ENCODE measurements around the gene SLC6A6.

SLC6A6 gene

DNA sequence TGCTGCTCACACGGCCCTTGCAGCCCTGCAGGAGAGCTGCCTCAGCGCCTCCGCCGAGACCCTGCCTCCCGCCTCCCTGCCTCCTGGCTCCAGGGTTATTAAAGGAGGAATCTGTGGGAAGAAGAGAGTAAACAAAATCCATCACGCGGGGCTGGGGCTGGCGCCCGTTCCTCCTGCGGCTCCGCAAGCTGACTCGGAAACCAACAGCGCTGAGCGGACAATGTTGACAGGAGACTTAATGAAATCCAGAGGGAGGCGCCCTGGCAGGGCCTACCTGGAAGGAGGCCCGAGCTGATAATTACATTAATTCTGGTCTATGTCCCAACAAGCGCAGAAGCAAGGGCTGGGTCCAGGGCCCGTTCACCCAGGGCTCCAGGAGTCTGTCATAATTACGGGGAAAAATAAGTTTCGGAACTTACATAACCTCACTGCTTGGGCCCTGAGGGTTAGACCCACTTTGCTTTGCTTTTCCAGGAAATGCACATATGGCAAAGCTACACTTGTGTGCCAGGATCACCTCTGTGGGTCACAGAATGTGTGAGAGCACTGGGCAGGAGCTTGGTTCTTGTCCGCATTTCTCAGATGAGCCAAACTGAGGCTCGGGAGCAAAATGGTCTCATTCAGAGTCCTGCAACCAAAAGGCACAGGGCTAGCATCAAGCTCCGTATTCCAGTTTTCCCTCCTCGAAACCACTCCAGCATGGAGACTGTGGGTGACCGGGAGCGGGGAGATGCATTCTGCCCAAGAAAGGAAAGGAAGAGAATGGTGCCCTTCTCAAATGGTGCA is 43.8 kb upstream of the SLC6A6 start:
- Histone ChIP-seq H3K36me3 (ENCODE audit: insufficient read depth, low read length) (no peaks in the 10 kb centered on the region), H2AFZ (ENCODE audit: low read depth, low read length) (no peak overlapping the region), H3K9ac (ENCODE audit: low read depth, low read length) (no peak overlapping the region), H3K4me1 (ENCODE audit: insufficient read depth, low read length) (no peaks in the 10 kb centered on the region), H4K20me1 (ENCODE audit: insufficient read depth, low read length) (no peaks in the 10 kb centered on the region), H3K27me3 (ENCODE audit: insufficient read depth, low read length, poor library complexity) (peaks cover 4% of the 10 kb centered on the region), H3K27ac (ENCODE audit: low read length) (no peak overlapping the region), H3K4me3 (ENCODE audit: low read depth in 1 of 2, low read length in 2 of 2) (no peak overlapping the region), H3K79me2 (ENCODE audit: insufficient read depth, low read length) (no peaks in the 10 kb centered on the region), H3K4me2 (ENCODE audit: insufficient read depth, low read length) (no peak overlapping the region), H3K9me3 (ENCODE audit: insufficient read depth, low read length, severe bottlenecking) (no peaks in the 10 kb centered on the region)
- no peak for TF ChIP-seq EZH2 (IDR thresholded peaks at IDR 0.05; ENCODE audit: borderline replicate concordance, low read depth, low read length, severe bottlenecking)
- TF ChIP-seq, protein P1, sequence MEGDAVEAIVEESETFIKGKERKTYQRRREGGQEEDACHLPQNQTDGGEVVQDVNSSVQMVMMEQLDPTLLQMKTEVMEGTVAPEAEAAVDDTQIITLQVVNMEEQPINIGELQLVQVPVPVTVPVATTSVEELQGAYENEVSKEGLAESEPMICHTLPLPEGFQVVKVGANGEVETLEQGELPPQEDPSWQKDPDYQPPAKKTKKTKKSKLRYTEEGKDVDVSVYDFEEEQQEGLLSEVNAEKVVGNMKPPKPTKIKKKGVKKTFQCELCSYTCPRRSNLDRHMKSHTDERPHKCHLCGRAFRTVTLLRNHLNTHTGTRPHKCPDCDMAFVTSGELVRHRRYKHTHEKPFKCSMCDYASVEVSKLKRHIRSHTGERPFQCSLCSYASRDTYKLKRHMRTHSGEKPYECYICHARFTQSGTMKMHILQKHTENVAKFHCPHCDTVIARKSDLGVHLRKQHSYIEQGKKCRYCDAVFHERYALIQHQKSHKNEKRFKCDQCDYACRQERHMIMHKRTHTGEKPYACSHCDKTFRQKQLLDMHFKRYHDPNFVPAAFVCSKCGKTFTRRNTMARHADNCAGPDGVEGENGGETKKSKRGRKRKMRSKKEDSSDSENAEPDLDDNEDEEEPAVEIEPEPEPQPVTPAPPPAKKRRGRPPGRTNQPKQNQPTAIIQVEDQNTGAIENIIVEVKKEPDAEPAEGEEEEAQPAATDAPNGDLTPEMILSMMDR (IDR thresholded peaks at IDR 0.05; ENCODE audit: borderline replicate concordance, extremely low read depth, low read length, poor library complexity, severe bottlenecking) = no peak
- DNase-seq (no peak), ATAC-seq (ENCODE audit: insufficient read depth, low read depth) (no peak)

DNA sequence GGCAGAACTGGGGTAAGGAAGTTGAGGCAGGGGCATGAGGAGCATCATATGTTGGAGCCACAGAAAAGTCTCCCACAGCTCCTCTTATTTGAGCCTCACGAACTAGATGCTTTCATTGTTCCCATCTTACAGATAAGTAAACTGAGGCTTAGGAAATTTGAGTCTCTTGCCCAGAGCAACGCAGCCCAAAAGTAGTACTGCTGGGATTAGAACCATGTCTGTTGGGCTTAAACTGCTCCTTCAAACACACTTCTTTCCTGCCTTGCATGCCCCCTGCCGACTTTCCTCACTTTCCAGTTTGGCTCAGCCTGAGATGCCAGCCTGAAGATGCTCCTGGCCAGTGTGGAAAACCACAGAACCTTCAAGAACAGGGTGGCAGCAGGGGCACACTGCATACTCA is 43.1 kb upstream of the SLC6A6 start:
- no peaks in the 10 kb centered on the region for H3K4me1 ChIP-seq (ENCODE audit: insufficient read depth, low read length)
- H3K27ac ChIP-seq (ENCODE audit: low read length) = no peak overlapping the region
- no peak overlapping the region for H2AFZ ChIP-seq (ENCODE audit: low read depth, low read length)
- no peaks in the 10 kb centered on the region for H3K36me3 ChIP-seq (ENCODE audit: insufficient read depth, low read length)
- no peaks in the 10 kb centered on the region for H3K79me2 ChIP-seq (ENCODE audit: insufficient read depth, low read length)
- no peak overlapping the region for H3K4me2 ChIP-seq (ENCODE audit: insufficient read depth, low read length)
- DNase-seq (no peak), ATAC-seq (ENCODE audit: insufficient read depth, low read depth) (no peak)
- no peaks in the 10 kb centered on the region for H3K9me3 ChIP-seq (ENCODE audit: insufficient read depth, low read length, severe bottlenecking)
- no peak overlapping the region for H3K4me3 ChIP-seq (ENCODE audit: low read depth in 1 of 2, low read length in 2 of 2)
- H3K27me3 ChIP-seq (ENCODE audit: insufficient read depth, low read length, poor library complexity) = peaks cover 4% of the 10 kb centered on the region
- H4K20me1 ChIP-seq (ENCODE audit: insufficient read depth, low read length) = no peaks in the 10 kb centered on the region
- TF ChIP-seq EZH2 (IDR thresholded peaks at IDR 0.05; ENCODE audit: borderline replicate concordance, low read depth, low read length, severe bottlenecking) = no peak
- TF ChIP-seq, protein P1 (IDR thresholded peaks at IDR 0.05; ENCODE audit: borderline replicate concordance, extremely low read depth, low read length, poor library complexity, severe bottlenecking) = no peak
- H3K9ac ChIP-seq (ENCODE audit: low read depth, low read length) = no peak overlapping the region

DNA sequence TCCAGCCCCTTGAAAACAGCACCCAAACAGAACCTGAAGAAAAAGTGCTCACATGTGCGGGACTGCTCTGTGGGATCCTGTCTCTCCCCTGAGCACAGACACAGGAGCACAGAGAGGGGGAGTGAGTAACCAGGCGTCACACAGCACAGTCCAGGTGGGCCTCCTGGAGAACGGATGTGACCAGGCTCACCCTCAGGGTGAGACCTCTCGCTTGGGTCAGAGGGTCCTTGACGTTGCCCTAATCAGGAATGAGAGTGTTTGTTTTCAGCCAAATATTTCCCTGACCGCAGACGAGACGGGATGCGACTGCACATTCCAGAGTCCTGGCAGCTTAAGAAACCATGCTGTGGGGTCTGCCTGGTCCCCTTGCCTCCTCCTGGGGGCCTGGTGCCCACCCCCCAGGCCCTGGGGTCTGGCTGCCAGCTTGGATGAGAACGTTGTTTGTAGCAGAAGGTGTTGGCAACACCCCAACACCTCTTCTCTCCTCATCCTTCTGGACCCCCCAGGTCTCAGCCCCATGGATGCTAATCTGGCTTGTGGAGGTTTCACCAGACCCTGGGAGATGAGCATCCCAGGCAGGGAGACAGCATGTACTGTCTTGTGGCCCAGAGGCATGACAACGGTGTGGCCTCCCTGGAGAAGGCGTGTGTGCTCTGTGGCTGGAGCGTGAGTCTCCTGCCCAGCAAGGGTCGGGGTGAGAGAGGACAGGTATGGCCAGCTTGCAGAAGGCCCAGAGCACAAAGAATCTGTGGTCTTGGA is 42.1 kb upstream of the SLC6A6 start:
- TF ChIP-seq EZH2 (IDR thresholded peaks at IDR 0.05; ENCODE audit: borderline replicate concordance, low read depth, low read length, severe bottlenecking) = no peak
- TF ChIP-seq, protein P1 (IDR thresholded peaks at IDR 0.05; ENCODE audit: borderline replicate concordance, extremely low read depth, low read length, poor library complexity, severe bottlenecking) = no peak
- ATAC-seq (ENCODE audit: insufficient read depth, low read depth) = no peak
- H3K79me2 ChIP-seq (ENCODE audit: insufficient read depth, low read length) = no peaks in the 10 kb centered on the region
- no peaks in the 10 kb centered on the region for H3K36me3 ChIP-seq (ENCODE audit: insufficient read depth, low read length)
- no peaks in the 10 kb centered on the region for H3K9me3 ChIP-seq (ENCODE audit: insufficient read depth, low read length, severe bottlenecking)
- no peaks in the 10 kb centered on the region for H3K4me1 ChIP-seq (ENCODE audit: insufficient read depth, low read length)
- H3K27ac ChIP-seq (ENCODE audit: low read length) = no peak overlapping the region
- H3K27me3 ChIP-seq (ENCODE audit: insufficient read depth, low read length, poor library complexity) = peaks cover 4% of the 10 kb centered on the region
- H2AFZ ChIP-seq (ENCODE audit: low read depth, low read length) = no peak overlapping the region
- DNase-seq = no peak
- no peak overlapping the region for H3K4me3 ChIP-seq (ENCODE audit: low read depth in 1 of 2, low read length in 2 of 2)
- H4K20me1 ChIP-seq (ENCODE audit: insufficient read depth, low read length) = no peaks in the 10 kb centered on the region
- no peak overlapping the region for H3K4me2 ChIP-seq (ENCODE audit: insufficient read depth, low read length)
- no peak overlapping the region for H3K9ac ChIP-seq (ENCODE audit: low read depth, low read length)
